GM23338 (cell line): ENCODE results near the gene EXOC3. TPM values are rescaled to one million over a fixed set of nuclear protein-coding genes. Genes with fewer than 3 reads are reported as not detected.

Experiments
- ATAC-seq: fragments of 200-7000 bp; cut with Tn5 transposase; 3 replicates; pipeline ENCODE4 v1.9.1; 2020
- DNase-seq: peaks from one replicate; pipeline ENCODE4 v3.0.0-alpha.2; 2015; ENCODE audit warnings: low spot score
- H2AFZ ChIP-seq: fragments of 200-600 bp; sonication (generic); 2 replicates; pipeline ENCODE4 v1.8.0; 2016; ENCODE audit warnings: antibody characterized with exemption, mild to moderate bottlenecking, moderate library complexity
- H3F3A ChIP-seq: fragments of 200-600 bp; sonication (generic); replicated peaks from 2 replicates; pipeline ENCODE4 v1.8.0; 2017; ENCODE audit warnings: antibody characterized with exemption, mixed run types, low read depth
- H3K27ac ChIP-seq: fragments of 200-600 bp; sonication (generic); 2 replicates; pipeline ENCODE4 v1.6.1; 2016; ENCODE audit warnings: low read depth
- H3K27me3 ChIP-seq: fragments of 200-600 bp; sonication (generic); 2 replicates; pipeline ENCODE4 v1.8.0; 2016; ENCODE audit warnings: mild to moderate bottlenecking, mixed run types, moderate library complexity; ENCODE audit not compliant: insufficient read depth
- H3K36me3 ChIP-seq: fragments of 200-600 bp; sonication (generic); 2 replicates; pipeline ENCODE4 v1.8.0; 2016; ENCODE audit warnings: mild to moderate bottlenecking; ENCODE audit not compliant: insufficient read depth
- H3K4me1 ChIP-seq: fragments of 200-600 bp; sonication (generic); 2 replicates; pipeline ENCODE4 v1.8.0; 2016; ENCODE audit warnings: mild to moderate bottlenecking, moderate library complexity; ENCODE audit not compliant: insufficient read depth
- H3K4me2 ChIP-seq: fragments of 200-600 bp; sonication (generic); 2 replicates; pipeline ENCODE4 v1.7.1; 2017; ENCODE audit warnings: mixed run types
- H3K4me3 ChIP-seq: fragments of 200-600 bp; sonication (generic); 2 replicates; pipeline ENCODE4 v1.6.1; 2016; ENCODE audit warnings: mixed run types
- H3K79me2 ChIP-seq: fragments of 200-600 bp; sonication (generic); replicated peaks from 2 replicates; pipeline ENCODE4 v1.8.0; 2017; ENCODE audit warnings: mild to moderate bottlenecking; ENCODE audit not compliant: insufficient read depth
- H3K9me2 ChIP-seq: fragments of 200-600 bp; sonication (generic); 2 replicates; pipeline ENCODE4 v1.8.0; 2017; ENCODE audit not compliant: insufficient read depth
- H4K20me1 ChIP-seq: fragments of 200-600 bp; sonication (generic); replicated peaks from 2 replicates; pipeline ENCODE4 v1.8.0; 2017; ENCODE audit warnings: mild to moderate bottlenecking; ENCODE audit not compliant: insufficient read depth
- H3K27ac Mint-ChIP-seq: 2 replicates; pipeline ENCODE4 v1.8.0; 2020; ENCODE audit warnings: inconsistent platforms, mild to moderate bottlenecking, moderate library complexity, mixed read lengths
- H3K27me3 Mint-ChIP-seq: 3 replicates; pipeline ENCODE4 v1.8.0; 2022; ENCODE audit warnings: low read depth, mild to moderate bottlenecking, moderate library complexity, mixed read lengths, inconsistent platforms; ENCODE audit not compliant: insufficient read depth, poor library complexity
- H3K36me3 Mint-ChIP-seq: 3 replicates; pipeline ENCODE4 v1.8.0; 2021; ENCODE audit warnings: low read depth, mild to moderate bottlenecking, inconsistent platforms, moderate library complexity, mixed read lengths
- H3K4me1 Mint-ChIP-seq: 3 replicates; pipeline ENCODE4 v1.8.0; 2020; ENCODE audit warnings: mild to moderate bottlenecking, inconsistent platforms, mixed read lengths
- H3K4me3 Mint-ChIP-seq: 3 replicates; pipeline ENCODE4 v1.8.0; 2021; ENCODE audit warnings: moderate library complexity, mild to moderate bottlenecking, inconsistent platforms, mixed read lengths
- H3K9me3 Mint-ChIP-seq: 3 replicates; pipeline ENCODE4 v1.8.0; 2020; ENCODE audit warnings: moderate library complexity, mild to moderate bottlenecking, inconsistent platforms, mixed read lengths
- CREB1 ChIP-seq: fragments of 250-450 bp; sonication (Bioruptor Pico); IDR thresholded peaks from 2 replicates; pipeline ENCODE4 v1.5.0; 2020; ENCODE audit warnings: low read depth, mild to moderate bottlenecking, moderate library complexity
- JUNB ChIP-seq: IDR thresholded peaks from one replicate; pipeline ENCODE4 v1.6.1; 2016; ENCODE audit warnings: antibody characterized with exemption; ENCODE audit not compliant: unreplicated experiment
- STAT1 ChIP-seq: IDR thresholded peaks from one replicate; pipeline ENCODE4 v1.6.1; 2016; ENCODE audit warnings: antibody characterized with exemption; ENCODE audit not compliant: unreplicated experiment
- polyA plus RNA-seq: library from polyadenylated mRNA; unstranded; fragments of >200 nt; fragmentation: Nextera tagmentation; extraction: Ambion mirVana; gene quantifications from 2 replicates; pipeline ENCODE4 v1.2.1, GENCODE V29; 2016
- total RNA-seq: library from RNA; depleted of rRNA; stranded (reverse); fragments of >200 nt; shearing (Covaris generic); gene quantifications from 2 replicates; pipeline ENCODE4 v1.2.3, GENCODE V29; 2014
- TF ChIP-seq, protein P1 (sequence below): fragments of 250-450 bp; sonication (Bioruptor Pico); IDR thresholded peaks from 2 replicates; pipeline ENCODE4 v1.5.0; 2020; ENCODE audit warnings: mild to moderate bottlenecking, moderate library complexity

Gene EXOC3
- total and polyA plus RNA-seq, 2 experiments from 2014 or later: 13.4 to 31.6 TPM

DNA sequence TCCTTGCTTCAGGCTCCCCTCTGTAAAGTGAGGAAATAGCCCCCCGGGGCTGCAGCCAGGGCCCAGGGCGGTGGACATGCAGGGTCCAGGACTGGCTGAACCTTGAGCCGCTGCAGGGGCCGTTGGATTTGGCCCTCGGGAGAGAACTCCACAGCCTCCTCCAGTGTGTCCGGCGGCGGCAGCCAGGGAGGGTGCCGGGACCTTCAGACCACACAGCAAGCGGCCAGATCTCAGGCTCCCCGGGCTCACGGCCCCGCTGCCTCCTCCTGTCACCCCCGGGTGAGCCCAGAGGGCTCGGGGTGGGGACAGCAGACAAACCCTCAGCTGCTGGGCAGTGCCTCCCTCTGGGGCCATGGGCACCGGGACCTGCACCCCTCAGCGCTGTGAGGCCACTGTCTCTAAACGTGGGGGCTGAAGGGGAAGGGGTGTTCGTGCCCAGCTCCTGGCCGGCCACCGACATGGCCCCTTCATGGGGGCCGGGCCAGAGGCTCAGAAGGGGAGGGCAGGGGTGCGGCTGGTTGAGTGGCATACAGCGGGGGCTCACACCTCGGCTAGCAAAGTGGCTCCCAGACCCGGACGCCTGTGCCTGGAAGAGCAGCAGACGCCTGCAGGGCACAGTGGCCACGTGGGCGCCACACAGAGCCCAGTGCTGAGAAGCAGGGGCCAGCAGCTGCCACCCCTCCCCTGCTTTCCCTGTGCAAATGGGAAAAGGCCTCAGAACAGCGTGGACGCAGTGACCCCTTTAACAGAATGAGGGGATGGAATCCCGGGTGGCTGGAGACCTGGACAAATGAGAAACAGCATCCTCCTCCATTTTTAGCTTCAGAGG is 61.6 kb downstream of the EXOC3 start (continued):
- TF ChIP-seq CREB1: no peak
- TF ChIP-seq, protein P1, sequence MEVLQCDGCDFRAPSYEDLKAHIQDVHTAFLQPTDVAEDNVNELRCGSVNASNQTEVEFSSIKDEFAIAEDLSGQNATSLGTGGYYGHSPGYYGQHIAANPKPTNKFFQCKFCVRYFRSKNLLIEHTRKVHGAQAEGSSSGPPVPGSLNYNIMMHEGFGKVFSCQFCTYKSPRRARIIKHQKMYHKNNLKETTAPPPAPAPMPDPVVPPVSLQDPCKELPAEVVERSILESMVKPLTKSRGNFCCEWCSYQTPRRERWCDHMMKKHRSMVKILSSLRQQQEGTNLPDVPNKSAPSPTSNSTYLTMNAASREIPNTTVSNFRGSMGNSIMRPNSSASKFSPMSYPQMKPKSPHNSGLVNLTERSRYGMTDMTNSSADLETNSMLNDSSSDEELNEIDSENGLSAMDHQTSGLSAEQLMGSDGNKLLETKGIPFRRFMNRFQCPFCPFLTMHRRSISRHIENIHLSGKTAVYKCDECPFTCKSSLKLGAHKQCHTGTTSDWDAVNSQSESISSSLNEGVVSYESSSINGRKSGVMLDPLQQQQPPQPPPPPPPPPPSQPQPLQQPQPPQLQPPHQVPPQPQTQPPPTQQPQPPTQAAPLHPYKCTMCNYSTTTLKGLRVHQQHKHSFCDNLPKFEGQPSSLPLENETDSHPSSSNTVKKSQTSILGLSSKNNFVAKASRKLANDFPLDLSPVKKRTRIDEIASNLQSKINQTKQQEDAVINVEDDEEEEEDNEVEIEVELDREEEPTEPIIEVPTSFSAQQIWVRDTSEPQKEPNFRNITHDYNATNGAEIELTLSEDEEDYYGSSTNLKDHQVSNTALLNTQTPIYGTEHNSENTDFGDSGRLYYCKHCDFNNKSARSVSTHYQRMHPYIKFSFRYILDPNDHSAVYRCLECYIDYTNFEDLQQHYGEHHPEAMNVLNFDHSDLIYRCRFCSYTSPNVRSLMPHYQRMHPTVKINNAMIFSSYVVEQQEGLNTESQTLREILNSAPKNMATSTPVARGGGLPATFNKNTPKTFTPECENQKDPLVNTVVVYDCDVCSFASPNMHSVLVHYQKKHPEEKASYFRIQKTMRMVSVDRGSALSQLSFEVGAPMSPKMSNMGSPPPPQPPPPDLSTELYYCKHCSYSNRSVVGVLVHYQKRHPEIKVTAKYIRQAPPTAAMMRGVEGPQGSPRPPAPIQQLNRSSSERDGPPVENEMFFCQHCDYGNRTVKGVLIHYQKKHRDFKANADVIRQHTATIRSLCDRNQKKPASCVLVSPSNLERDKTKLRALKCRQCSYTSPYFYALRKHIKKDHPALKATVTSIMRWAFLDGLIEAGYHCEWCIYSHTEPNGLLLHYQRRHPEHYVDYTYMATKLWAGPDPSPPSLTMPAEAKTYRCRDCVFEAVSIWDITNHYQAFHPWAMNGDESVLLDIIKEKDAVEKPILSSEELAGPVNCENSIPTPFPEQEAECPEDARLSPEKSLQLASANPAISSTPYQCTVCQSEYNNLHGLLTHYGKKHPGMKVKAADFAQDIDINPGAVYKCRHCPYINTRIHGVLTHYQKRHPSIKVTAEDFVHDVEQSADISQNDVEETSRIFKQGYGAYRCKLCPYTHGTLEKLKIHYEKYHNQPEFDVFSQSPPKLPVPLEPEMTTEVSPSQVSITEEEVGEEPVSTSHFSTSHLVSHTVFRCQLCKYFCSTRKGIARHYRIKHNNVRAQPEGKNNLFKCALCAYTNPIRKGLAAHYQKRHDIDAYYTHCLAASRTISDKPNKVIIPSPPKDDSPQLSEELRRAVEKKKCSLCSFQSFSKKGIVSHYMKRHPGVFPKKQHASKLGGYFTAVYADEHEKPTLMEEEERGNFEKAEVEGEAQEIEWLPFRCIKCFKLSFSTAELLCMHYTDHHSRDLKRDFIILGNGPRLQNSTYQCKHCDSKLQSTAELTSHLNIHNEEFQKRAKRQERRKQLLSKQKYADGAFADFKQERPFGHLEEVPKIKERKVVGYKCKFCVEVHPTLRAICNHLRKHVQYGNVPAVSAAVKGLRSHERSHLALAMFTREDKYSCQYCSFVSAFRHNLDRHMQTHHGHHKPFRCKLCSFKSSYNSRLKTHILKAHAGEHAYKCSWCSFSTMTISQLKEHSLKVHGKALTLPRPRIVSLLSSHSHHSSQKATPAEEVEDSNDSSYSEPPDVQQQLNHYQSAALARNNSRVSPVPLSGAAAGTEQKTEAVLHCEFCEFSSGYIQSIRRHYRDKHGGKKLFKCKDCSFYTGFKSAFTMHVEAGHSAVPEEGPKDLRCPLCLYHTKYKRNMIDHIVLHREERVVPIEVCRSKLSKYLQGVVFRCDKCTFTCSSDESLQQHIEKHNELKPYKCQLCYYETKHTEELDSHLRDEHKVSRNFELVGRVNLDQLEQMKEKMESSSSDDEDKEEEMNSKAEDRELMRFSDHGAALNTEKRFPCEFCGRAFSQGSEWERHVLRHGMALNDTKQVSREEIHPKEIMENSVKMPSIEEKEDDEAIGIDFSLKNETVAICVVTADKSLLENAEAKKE (CRISPR knock-in tag): no peak
- TF ChIP-seq JUNB: no peak

DNA sequence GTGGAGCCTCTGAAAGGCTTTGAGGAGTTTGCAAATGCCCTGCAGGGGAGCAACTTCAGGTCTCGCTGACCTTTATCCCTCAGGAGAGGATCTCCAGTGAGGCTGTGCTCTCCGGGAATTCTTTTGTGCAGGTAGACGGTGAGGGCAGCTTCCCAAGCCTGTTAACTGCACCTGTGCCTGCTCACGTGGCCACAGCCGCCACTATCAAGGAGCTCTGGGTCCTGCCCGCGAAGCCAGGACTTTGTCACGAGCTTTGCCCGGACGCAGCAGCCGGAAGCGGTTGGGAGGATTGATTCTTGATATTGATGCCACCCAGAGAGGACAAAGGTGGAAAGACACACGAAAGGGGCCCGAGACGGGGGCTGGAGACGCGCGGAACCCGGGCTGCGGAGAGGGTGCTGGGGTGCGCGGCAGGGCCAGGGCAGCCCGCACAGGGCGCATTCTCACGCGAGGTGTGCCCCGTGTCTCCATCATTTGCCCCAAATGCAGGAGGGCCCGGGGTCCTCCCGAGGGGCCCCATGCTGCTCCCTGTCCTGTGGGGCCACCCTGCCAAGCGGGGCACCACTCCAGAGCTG is 63.1 kb downstream of the EXOC3 start:
- Mint-ChIP-seq H3K27me3 (peaks cover 56% of the 10 kb centered on the region), H3K36me3 (no peaks in the 10 kb centered on the region; the same call in 2 of the 3 replicates), H3K9me3 (peaks cover 5% of the 10 kb centered on the region; the same call in 2 of the 3 replicates), H3K4me1 (no peaks in the 10 kb centered on the region; the same call in 1 of the 3 replicates), H3K27ac (no peak overlapping the region), H3K4me3 (peak overlapping the region; percentile 41; the same call in 1 of the 3 replicates)
- DNase-seq (no peak), ATAC-seq (peak; percentile 46)
- no peak overlapping the region for H2AFZ ChIP-seq
- H3K36me3 ChIP-seq: no peaks in the 10 kb centered on the region
- H3K9me2 ChIP-seq: no peaks in the 10 kb centered on the region
- H3K4me2 ChIP-seq: no peak overlapping the region
- H3K27me3 ChIP-seq: no peaks in the 10 kb centered on the region
- H3K79me2 ChIP-seq: no peaks in the 10 kb centered on the region
- no peak overlapping the region for H3K4me3 ChIP-seq
- H3K27ac ChIP-seq: no peak overlapping the region
- no peaks in the 10 kb centered on the region for H3K4me1 ChIP-seq
- no peaks in the 10 kb centered on the region for H3F3A ChIP-seq
- H4K20me1 ChIP-seq: no peaks in the 10 kb centered on the region
- TF ChIP-seq STAT1: no peak
- TF ChIP-seq, protein P1 (CRISPR knock-in tag): no peak
